Caco-2 (cell line): ENCODE results near the gene MYL12A. TPM values are rescaled to one million over a fixed set of nuclear protein-coding genes. Genes with fewer than 3 reads are reported as not detected.

Source experiments
- BruUV-seq: library from RNA; stranded (reverse); fragments of 400-500 nt; replicated peaks from 2 replicates; lab custom pipeline; 2021; lab: Mats Ljungman, UMichigan
- CTCF ChIA-PET: fragments of 300-600 bp; sonication (Branson Sonifier 250); formaldehyde crosslinking; loops from one replicate; lab custom pipeline; 2022; ENCODE audit warnings: antibody characterized with exemption; lab: Charles Lee
- POLR2A ChIA-PET: fragments of 300-600 bp; sonication (Branson Sonifier 250); formaldehyde crosslinking; loops from one replicate; lab custom pipeline; 2022; ENCODE audit warnings: antibody characterized with exemption; lab: Charles Lee
- DNase-seq, 2 experiments: peaks; one replicate each; pipeline versions ENCODE4 v3.0.0 to v3.0.0-alpha.2; 2020 to 2022
- H3K27me3 ChIP-seq: replicated peaks from 2 replicates; pipeline ENCODE4 v1.6.0; 2011; ENCODE audit warnings: low read length; ENCODE audit not compliant: control insufficient read depth, insufficient read depth
- H3K36me3 ChIP-seq: 2 replicates; pipeline ENCODE4 v1.5.1; 2011; ENCODE audit warnings: low read length; ENCODE audit not compliant: control insufficient read depth, insufficient read depth
- H3K4me1 ChIP-seq: fragments of 250-450 bp; sonication (Bioruptor Pico); 2 replicates; pipeline ENCODE4 v1.5.1; 2020; ENCODE audit warnings: mild to moderate bottlenecking
- H3K4me3 ChIP-seq: 2 replicates; pipeline ENCODE4 v1.5.1; 2011; ENCODE audit warnings: low read depth, mild to moderate bottlenecking, control low read depth, low read length
- H3K9me3 ChIP-seq: fragments of 250-450 bp; sonication (Bioruptor Pico); 2 replicates; pipeline ENCODE4 v1.5.1; 2020; ENCODE audit warnings: mild to moderate bottlenecking, moderate library complexity
- H3K27ac Mint-ChIP-seq: one replicate; pipeline ENCODE4 v1.8.0; 2022; ENCODE audit warnings: mixed read lengths; ENCODE audit not compliant: unreplicated experiment
- H3K27me3 Mint-ChIP-seq: one replicate; pipeline ENCODE4 v1.8.0; 2022; ENCODE audit warnings: mixed read lengths; ENCODE audit not compliant: insufficient read depth, unreplicated experiment
- H3K36me3 Mint-ChIP-seq: one replicate; pipeline ENCODE4 v1.8.0; 2022; ENCODE audit warnings: mild to moderate bottlenecking, mixed read lengths; ENCODE audit not compliant: insufficient read depth, unreplicated experiment
- H3K4me1 Mint-ChIP-seq: one replicate; pipeline ENCODE4 v1.8.0; 2022; ENCODE audit warnings: low read depth, mixed read lengths; ENCODE audit not compliant: unreplicated experiment
- H3K4me3 Mint-ChIP-seq: one replicate; pipeline ENCODE4 v1.8.0; 2022; ENCODE audit warnings: mild to moderate bottlenecking, moderate library complexity, mixed read lengths; ENCODE audit not compliant: unreplicated experiment
- H3K9me3 Mint-ChIP-seq: one replicate; pipeline ENCODE4 v1.8.0; 2022; ENCODE audit warnings: mixed read lengths; ENCODE audit not compliant: unreplicated experiment
- CTCF ChIP-seq, 2 experiments: fragments of 200-600 bp in 1 of 2; IDR thresholded peaks; 1 replicate in 1 of 2; 2 replicates in 1 of 2; pipeline versions ENCODE4 v1.5.1 to v1.8.0; 2011 to 2022; ENCODE audit warnings: antibody characterized with exemption in 1 of 2, control low read depth in 1 of 2, inconsistent platforms in 1 of 2, low read depth in 1 of 2, low read length in 1 of 2, mild to moderate bottlenecking in 1 of 2, moderate library complexity in 1 of 2; ENCODE audit not compliant: insufficient read depth in 1 of 2, severe bottlenecking in 1 of 2, unreplicated experiment in 1 of 2
- intact Hi-C: fragments of 100-400 bp; cut with micrococcal nuclease; formaldehyde crosslinking; loops from one replicate; pipeline ENCODE4 v1.10.0; 2022; ENCODE audit not compliant: unreplicated experiment
- total RNA-seq: library from RNA; stranded (reverse); gene quantifications from 2 replicates; pipeline ENCODE4 v1.2.3, GENCODE V29; 2022

The MYL12A gene
- total RNA-seq, 1 experiment from 2014 or later: 272 TPM

GRCh38 chr18:3250237-3251107 is 2.9 kb downstream of the MYL12A start:
- H3K27ac Mint-ChIP-seq: peak overlapping the region; percentile 16
- H3K36me3 Mint-ChIP-seq: peaks cover 66% of the 10 kb centered on the region
- H3K9me3 Mint-ChIP-seq: no peaks in the 10 kb centered on the region
- H3K4me3 Mint-ChIP-seq: peak overlapping the region; percentile 41
- TF ChIP-seq CTCF (IDR thresholded peaks at IDR 0.05; ENCODE audit: insufficient read depth in 1 of 2, low read depth in 1 of 2, low read length in 1 of 2, severe bottlenecking in 1 of 2, unreplicated experiment in 1 of 2): no peak
- CTCF ChIA-PET: interaction anchor here (0.6 kb wide), 1 partner anchor 232 kb away, joined by 5 read pairs; no protein-coding TSS in a partner anchor
- no peaks in the 10 kb centered on the region for H3K9me3 ChIP-seq
- no peaks in the 10 kb centered on the region for H3K27me3 Mint-ChIP-seq
- no peaks in the 10 kb centered on the region for H3K36me3 ChIP-seq
- no peak overlapping the region for H3K4me3 ChIP-seq
- DNase-seq: no peak
- H3K4me1 Mint-ChIP-seq: peaks cover 32% of the 10 kb centered on the region
- peaks cover 50% of the 10 kb centered on the region for H3K4me1 ChIP-seq
- POLR2A ChIA-PET: interaction anchor here (0.9 kb wide), 1 partner anchor 221 kb away, joined by 6 read pairs; no protein-coding TSS in a partner anchor
- no TSS peak for BruUV-seq
- intact Hi-C loops: no loop called here
- H3K27me3 ChIP-seq: no peaks in the 10 kb centered on the region

GRCh38 chr18:3251249-3251962 is 3.8 kb downstream of the MYL12A start:
- DNase-seq: no peak
- no TSS peak for BruUV-seq
- Mint-ChIP-seq H3K4me3 (no peak overlapping the region), H3K27me3 (no peaks in the 10 kb centered on the region), H3K36me3 (peaks cover 67% of the 10 kb centered on the region), H3K4me1 (peaks cover 33% of the 10 kb centered on the region), H3K27ac (no peak overlapping the region), H3K9me3 (no peaks in the 10 kb centered on the region)
- ChIA-PET POLR2A (interaction anchor here (0.9 kb wide), 1 partner anchor 220 kb away, joined by 6 read pairs; no protein-coding TSS in a partner anchor), CTCF (interaction anchor here (0.6 kb wide), 1 partner anchor 231 kb away, joined by 5 read pairs; no protein-coding TSS in a partner anchor)
- Histone ChIP-seq H3K4me3 (no peak overlapping the region), H3K36me3 (no peaks in the 10 kb centered on the region; the same call in 1 of the 2 replicates), H3K27me3 (no peaks in the 10 kb centered on the region), H3K9me3 (no peaks in the 10 kb centered on the region), H3K4me1 (peaks cover 59% of the 10 kb centered on the region)
- intact Hi-C loops: no loop called here
- TF ChIP-seq CTCF (IDR thresholded peaks at IDR 0.05; ENCODE audit: insufficient read depth in 1 of 2, low read depth in 1 of 2, low read length in 1 of 2, severe bottlenecking in 1 of 2, unreplicated experiment in 1 of 2): no peak

GRCh38 chr18:3251963-3252277 is 4.3 kb downstream of the MYL12A start:
- peaks cover 61% of the 10 kb centered on the region for H3K4me1 ChIP-seq

More at GRCh38 chr18:3251963-3252277, 4.3 kb downstream of the MYL12A start:
- Mint-ChIP-seq H3K36me3 (peaks cover 70% of the 10 kb centered on the region), H3K9me3 (no peaks in the 10 kb centered on the region), H3K27me3 (no peaks in the 10 kb centered on the region), H3K4me3 (no peak overlapping the region), H3K27ac (no peak overlapping the region), H3K4me1 (peaks cover 36% of the 10 kb centered on the region)
- no peaks in the 10 kb centered on the region; the same call in 1 of the 2 replicates for H3K36me3 ChIP-seq
- BruUV-seq: no TSS peak
- no peaks in the 10 kb centered on the region for H3K27me3 ChIP-seq
- no peak for TF ChIP-seq CTCF (IDR thresholded peaks at IDR 0.05; ENCODE audit: insufficient read depth in 1 of 2, low read depth in 1 of 2, low read length in 1 of 2, severe bottlenecking in 1 of 2, unreplicated experiment in 1 of 2)
- CTCF ChIA-PET: no interaction called here
- intact Hi-C loops: no loop called here
- H3K4me3 ChIP-seq: no peak overlapping the region
- H3K9me3 ChIP-seq: no peaks in the 10 kb centered on the region
- POLR2A ChIA-PET: no interaction called here
- no peak for DNase-seq
